NCI-H2107 (cell line): ENCODE results near the gene CT45A1.
"Not testable (repeated sequence)": the region's sequence is repeated elsewhere in the genome, so short reads cannot be mapped to it uniquely, and the experiment has no call there.

Source experiments
- DNase-seq: peaks from one replicate; lab custom pipeline; 2025; lab: John Stamatoyannopoulos, UW

Gene CT45A1, protein sequence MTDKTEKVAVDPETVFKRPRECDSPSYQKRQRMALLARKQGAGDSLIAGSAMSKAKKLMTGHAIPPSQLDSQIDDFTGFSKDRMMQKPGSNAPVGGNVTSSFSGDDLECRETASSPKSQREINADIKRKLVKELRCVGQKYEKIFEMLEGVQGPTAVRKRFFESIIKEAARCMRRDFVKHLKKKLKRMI

DNA sequence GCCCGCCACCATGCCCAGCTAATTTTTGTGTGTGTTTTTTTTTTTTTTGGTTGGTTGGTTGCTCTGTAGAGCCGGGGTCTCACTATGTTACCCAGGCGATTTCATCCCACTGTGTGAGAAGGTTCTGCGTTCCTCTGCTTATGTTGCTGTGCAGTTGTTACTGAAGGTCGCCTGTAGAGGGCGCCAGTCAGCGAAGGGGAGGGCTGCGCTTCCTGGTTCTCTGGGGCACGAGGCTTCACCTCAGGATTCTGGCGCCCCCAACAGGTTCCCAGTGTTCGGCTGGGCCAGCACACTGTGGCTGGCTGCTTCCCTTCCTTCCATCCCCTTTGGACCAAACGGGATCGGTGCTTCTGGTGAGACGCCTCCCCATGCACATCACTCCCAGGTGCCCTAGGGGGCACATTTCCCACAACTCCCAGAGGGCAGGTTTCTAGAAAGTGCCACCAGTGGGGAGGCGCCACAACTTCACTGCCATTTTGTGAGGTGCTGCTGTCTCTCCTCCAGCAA, at the start of gene CT45A1:
Gene CT45A1, plus strand, starts transcription at position 457 of the 507 bp plus-strand sequence. CDS start 5,302 bp downstream, outside the sequence.
- not testable (repeated sequence) for DNase-seq

DNA sequence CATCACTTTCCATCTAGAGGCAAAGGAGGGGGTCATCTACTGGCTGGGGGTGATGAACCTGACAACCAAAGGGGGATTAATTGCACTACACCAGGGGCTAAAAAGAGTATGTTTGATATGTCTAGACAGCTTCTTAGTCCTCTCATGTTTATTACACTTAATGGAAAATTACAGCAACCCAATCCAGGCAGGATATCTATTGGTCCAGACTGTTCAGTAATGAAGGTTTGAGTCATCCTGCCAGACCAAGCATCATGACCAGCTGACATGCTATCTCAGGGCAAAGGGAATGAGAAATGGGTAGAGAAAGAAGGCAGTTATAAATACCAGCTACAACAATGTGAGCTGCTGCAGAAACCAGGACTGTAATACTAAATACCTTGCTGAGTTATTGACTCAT, 40.5 kb upstream of the CT45A1 start:
- not testable (repeated sequence) for DNase-seq

DNA sequence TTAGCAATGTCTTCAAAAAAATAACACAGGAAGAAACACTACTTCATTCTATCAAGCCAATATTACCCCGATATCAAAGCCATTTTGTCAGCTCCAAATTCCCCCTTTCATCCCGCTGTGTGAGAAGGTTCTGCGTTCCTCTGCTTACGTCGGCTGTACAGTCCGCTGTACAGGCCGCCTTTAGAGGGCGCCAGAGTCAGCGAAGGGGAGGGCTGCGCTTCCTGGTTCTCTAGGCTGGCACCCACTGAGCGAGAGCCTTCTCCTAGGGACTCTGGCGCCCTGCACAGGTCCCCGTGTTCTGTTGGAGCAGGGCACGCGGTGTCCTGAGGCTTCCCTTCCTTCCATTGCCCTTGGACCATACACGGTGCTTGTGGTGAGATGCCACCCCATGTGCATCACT, 25.3 kb upstream of the CT45A1 start:
- DNase-seq: no peak

DNA sequence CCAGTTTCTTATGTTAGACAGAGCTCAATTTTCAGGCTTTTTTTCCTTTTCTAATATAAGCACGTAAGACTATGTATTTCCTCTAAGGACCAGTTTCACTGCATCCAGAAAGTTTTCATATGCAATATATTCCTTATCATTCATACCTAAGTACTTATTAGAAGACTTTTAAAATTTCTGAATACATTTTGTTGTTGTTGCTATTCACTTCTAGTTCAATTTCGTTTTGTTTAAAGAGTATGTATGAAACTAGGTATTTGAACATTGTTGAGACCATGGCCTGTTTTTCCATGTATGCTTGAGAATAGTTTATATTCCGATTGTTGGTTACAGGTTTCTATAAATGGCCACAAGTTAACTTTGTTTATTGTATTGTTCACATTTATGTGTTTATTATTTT, 18.0 kb upstream of the CT45A1 start:
- DNase-seq: no peak

DNA sequence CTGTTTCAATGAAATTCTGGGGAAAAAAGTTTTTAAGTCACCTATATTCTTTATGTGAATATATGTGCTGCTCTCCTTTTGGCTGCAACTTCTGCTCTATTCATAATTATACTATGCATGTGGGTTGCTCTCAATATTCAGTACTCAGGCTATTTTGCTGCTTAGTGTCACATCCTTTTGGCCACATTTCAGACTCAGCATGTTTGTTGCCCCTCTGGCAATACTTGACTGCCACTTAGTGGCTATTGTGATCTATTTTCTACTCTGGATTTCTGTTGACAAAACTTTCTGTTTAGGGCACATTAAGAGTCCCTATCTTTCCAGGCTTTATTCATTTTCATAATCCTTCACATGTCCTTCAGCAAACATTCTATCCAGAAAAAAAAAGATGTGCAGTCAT, 15.8 kb upstream of the CT45A1 start:
- DNase-seq: no peak

DNA sequence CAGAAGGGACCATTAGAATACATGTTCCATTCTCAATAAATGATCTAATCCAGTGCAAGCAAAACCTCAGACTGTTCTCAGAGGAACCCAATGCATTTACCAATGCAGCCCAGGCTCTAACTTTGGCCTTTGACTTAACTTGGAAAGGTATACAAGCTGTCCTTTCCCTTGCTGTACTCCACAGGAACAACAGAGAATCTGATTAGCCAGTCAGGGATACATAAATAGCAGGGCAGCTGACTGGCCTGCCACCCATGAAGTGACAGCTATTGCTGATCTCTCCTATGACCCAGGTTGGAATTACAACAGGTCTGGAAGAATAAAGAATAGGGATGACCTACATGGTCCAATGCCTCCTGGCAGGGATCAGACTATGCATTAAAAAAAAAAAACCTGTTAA, 14.5 kb upstream of the CT45A1 start:
- no peak for DNase-seq

DNA sequence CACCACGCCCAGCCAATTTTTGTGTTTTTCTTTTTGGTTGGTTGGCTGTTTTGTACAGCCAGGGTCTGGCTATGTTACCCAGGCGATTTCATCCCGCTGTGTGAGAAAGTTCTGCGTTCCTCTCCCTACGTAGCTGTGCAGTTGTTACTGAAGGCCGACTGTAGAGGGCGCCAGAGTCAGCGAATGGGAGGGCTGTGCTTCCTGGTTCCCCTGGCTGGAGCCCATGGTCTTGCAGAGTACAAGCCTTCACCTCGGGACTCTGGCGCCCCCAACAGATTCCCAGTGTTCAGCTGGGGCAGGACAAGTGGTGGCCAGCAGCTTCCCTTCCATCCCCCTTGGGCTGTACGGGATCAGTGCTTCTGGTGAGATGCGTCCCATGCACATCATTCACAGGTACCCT, 5.6 kb upstream of the CT45A1 start:
- no peak for DNase-seq

DNA sequence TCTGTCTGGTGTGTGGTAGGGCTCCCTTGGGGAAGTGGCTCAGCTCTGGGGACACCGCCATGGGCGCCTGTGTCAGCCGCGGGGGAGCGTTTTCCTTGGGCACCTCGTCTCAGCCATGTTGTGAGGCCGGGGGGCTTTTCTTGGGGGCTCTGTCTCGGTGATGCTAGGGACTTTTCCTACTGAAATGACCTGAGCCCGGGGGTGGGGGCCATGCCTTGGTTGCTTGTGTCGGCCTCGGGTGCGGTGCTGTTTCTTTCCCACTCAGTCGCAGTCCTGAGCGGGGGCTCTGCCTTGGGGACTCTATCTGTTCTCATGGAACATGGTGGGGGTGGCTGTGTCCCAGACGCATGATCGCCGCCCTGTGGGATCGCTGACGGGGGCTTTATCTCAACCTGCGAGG, 356 bp downstream of the CT45A1 start:
- no peak for DNase-seq

DNA sequence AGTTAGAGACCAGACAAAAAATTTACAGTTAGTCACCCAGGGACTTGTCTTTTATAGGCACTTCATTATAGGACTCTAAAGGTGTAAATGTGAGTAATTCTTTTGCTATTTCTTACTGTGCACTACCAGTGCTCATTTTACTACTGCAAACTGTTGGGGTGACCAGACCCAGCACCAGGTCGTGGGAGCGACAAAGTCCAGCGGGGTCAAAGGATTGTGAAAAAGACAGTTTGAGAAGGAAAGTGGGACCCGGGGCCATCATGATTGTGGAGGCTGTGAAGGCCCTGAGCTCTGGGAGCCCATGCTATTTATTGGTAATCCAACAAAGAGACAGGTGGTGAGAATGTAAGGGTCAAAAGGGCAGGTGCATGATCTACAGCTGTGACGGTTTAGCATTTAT, 21.2 kb downstream of the CT45A1 start:
- not testable (repeated sequence) for DNase-seq

DNA sequence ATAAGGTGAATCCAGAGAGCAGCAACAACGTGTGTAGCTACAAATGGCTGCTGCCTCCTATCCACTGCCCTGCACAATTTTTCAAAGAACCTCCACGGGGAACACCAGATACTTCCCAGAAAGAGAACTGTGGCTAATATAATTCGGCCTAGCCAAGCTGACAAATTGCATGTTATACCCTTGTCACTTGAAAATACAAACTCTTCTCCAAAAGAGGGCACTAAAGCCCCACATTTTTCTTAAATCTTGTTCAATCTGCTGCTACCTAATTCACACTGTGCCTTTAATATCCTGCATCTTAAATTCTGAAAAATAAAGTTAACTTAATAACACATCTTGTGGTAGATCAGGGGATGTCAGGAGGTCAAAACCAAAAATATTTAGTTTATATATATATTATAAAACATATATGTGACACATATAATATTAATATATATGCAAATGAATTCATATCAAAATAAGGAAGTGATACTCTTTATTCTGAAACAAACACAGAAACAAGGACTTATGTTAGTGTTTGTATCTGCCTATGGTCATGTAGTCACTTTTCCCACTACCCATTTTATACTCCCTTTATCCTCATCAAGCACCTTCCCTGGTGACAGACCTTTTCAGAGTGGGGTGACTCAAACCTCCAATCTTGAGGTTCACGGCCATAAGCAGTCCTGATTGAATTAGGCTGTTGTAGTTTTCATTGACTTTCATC, 24.1 kb downstream of the CT45A1 start:
- no peak for DNase-seq

DNA sequence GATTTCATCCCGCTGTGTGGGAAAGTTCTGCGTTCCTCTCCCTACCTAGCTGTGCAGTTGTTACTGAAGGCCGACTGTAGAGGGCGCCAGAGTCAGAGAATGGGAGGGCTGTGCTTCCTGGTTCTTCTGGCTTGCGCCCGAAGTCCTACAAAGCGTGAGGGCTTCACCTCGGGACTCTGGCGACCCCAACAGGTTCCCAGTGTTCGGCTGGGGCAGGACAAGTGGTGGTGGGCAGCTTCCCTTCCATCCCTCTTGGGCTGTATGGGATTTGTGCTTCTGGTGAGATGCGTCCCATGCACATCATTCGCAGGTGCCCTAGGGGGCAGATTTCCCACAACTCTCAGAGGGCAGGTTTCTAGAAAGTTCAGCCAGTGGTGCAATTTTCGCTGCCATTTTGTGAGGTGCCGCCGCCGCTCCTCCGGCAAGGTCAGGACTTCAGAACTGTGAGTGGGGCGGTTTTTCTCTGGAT, 27.3 kb downstream of the CT45A1 start:
- DNase-seq: no peak

DNA sequence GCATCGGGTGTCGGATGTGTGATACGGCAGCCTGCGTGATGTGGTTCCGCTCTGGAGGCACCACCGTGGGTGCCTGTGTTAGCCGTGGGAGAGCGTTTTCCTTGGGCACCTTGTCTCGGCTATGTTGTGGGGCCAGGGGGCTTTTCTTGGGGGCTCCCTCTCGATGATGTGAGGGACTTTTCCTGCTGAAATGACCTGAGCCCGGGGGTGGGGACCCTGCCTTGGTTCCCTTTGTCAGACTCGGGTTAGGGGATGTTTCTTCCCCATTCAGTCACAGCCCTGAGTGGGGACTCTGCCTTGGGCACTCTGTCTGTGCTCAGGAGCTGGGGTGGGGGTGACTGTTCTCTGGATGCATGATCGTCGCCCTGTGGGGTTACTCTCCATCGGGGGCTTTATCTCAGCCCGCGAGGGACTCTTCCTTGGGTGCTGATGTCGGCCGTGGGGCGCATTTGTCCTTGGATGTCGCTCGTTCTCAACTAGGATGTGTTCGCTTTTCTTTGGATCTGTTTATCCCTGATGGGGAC, 27.8 kb downstream of the CT45A1 start:
- no peak for DNase-seq

DNA sequence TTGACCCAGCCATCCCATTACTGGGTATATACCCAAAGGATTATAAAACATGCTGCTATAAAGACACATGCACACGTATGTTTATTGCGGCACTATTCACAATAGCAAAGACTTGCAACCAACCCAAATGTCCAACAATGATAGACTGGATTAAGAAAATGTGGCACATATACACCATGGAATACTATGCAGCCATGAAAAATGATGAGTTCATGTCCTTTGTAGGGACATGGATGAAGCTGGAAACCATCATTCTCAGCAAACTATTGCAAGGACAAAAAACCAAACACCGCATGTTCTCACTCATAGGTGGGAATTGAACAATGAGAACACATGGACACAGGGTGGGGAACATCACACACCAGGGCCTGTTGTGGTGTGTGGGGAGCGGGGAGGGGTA, 31.3 kb downstream of the CT45A1 start:
- DNase-seq: not testable (repeated sequence)

DNA sequence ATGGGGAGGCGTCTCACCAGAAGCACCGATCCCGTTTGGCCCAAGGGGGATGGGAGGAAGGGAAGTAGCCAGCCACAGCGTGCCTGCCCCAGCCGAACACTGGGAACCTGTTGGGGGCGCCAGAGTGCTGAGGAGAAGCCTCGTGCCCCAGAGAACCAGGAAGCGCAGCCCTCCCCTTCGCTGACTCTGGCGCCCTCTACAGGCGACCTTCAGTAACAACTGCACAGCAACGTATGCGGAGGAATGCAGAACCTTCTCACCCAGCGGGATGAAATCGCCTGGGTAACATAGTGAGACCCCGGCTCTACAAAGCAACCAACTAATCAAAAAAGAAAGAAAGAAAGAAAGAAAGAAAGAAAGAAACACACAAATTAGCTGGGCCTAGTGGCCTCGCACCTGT, 54.7 kb downstream of the CT45A1 start, which contains the start of gene CT45A3:
Gene CT45A3, minus strand, starts transcription at position 101 of the 400 bp plus-strand sequence. CDS start 3,747 bp downstream, outside the sequence.
- DNase-seq: not testable (repeated sequence)
